ENCODE results near the gene GPR62. TPM values are rescaled to one million over a fixed set of nuclear protein-coding genes. Genes with fewer than 3 reads are reported as not detected.

Gene GPR62
- total and polyA plus RNA-seq, 9 of the 15 experiments (the other 6 are each of a cell fraction or from before 2014, with no cell fraction given), result not detected

- TF ChIP-seq ZNF212 (CRISPR knock-in tag; IDR thresholded peaks at IDR 0.05) (no peak), SMARCA5 (IDR thresholded peaks at IDR 0.05) (no peak), ZNF830 (CRISPR knock-in tag; IDR thresholded peaks at IDR 0.05) (no peak), ZNF431 (CRISPR knock-in tag; IDR thresholded peaks at IDR 0.05) (no peak), TCF15 (CRISPR knock-in tag; IDR thresholded peaks at IDR 0.05) (no peak), ZBTB33 (CRISPR knock-in tag; IDR thresholded peaks at IDR 0.05) (peak; percentile 57; the same call in 1 of the 2 replicates), E4F1 (CRISPR knock-in tag; IDR thresholded peaks at IDR 0.05; ENCODE audit: borderline replicate concordance) (no peak), PHF8 (IDR thresholded peaks at IDR 0.05; ENCODE audit: borderline replicate concordance, low read length) (no peak), GTF2F1 (IDR thresholded peaks at IDR 0.05; ENCODE audit: low read depth, low read length) (no peak), SAFB2 (IDR thresholded peaks at IDR 0.05; ENCODE audit: borderline replicate concordance, low read depth, low read length, severe bottlenecking) (no peak), SREBF2 (CRISPR knock-in tag; IDR thresholded peaks at IDR 0.05) (no peak), RBM15 (IDR thresholded peaks at IDR 0.05; ENCODE audit: insufficient read depth, low read length) (no peak), ATF4 (CRISPR knock-in tag; IDR thresholded peaks at IDR 0.05) (no peak), ZNF41 (CRISPR knock-in tag; conservative IDR thresholded peaks at IDR 0.05) (no peak), RAD21 (CRISPR knock-in tag; conservative IDR thresholded peaks at IDR 0.05 in 1 of 2, IDR thresholded peaks at IDR 0.05 in 1 of 2) (peak; percentile 65 to 81), CTCF (IDR thresholded peaks at IDR 0.05 in 2 of 3, conservative IDR thresholded peaks at IDR 0.05 in 1 of 3; ENCODE audit: insufficient read depth in 2 of 3, low read depth in 1 of 3, low read length in 3 of 3) (peak; percentile 67 to 78 (median 72)), TFAP4 (CRISPR knock-in tag; IDR thresholded peaks at IDR 0.05; ENCODE audit: borderline replicate concordance) (peak; percentile 63; the same call in 1 of the 2 replicates)
These were observed 49.1 kb downstream of the GPR62 start (continued) for GRCh38 chr3:52004163-52004787.

Measured in K562 (cell line).